ENCODE measurements around the gene METTL16.
"Not testable (repeated sequence)": the region's sequence is repeated elsewhere in the genome, so short reads cannot be mapped to it uniquely, and the experiment has no call there.

The METTL16 gene

DNA sequence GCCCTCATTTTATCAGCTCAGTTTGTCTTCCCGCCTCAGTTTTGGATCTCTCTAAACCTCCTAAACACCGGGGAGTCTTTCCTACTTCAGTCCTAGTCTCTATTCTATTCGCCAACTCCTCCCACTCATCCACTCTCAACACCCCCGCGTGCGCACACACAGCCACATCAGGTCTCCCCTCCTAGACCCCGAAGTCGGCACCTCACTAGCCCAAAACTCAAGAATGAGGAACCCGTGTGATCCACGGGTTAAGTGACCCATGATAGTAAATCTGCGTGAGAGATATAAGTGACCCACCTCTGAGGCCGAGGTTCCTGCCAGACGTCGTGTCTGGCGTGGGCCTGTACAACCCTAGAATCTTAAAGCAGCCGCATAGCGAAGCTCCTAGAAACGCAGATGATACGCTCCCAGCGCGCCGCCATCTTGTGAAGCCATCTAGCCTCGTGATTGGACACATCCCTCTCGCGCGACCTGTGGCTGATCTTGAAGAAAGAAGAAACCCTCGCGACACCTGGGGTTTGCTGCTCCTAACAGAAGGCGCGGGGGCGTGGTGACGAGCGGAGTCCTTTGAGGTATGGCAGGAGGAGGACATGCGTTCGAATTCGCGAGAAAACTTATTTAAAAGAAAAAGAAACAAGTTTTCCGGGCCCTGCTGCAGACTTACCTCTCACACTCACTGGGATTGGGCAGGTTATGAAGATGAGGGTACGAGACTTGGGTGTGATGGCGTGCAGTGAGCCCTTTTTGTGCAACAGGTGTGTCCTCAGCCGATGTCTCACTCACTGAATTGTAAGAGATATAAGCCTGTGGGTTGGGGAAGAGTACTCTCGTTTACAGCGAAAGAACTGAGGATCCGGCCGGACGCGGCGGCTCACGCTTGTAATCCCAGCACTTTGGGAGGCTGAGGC, at the start of gene METTL16:
METTL16 (minus strand) TSS at position 427 of the 908 bp plus-strand sequence. CDS start 9,557 bp downstream, outside the sequence.
- peak within 1 kb of the TSS; percentile 90 for H3K27ac ChIP-seq
- DNase-seq (ENCODE audit: low read depth, low spot score), result peak; percentile 96

GRCh38 chr17:2560658-2561057, 49.0 kb upstream of the METTL16 start:
- peak overlapping the region; percentile 39 for H3K27ac ChIP-seq
- no peak for DNase-seq (ENCODE audit: low read depth, low spot score)

DNA sequence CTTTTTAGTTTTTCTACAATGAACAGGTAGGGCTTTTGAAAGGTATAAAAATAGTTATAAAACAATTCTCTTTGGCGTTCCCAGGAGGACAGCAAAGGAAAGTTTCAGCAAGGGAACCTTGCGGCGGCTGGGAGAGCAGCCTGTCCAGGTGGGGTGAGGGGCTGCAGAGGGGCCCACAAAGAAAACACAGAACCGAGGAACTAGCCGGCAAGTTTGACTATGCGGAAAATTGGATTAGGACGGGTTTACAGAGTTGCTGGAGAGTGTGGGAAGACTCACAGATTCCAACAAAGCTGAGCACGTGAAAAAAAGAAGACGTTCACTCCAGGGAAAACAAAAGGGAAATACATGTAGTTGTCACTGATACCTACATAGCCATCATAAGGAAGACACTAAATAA, 40.2 kb upstream of the METTL16 start:
- no peak overlapping the region for H3K27ac ChIP-seq
- no peak for DNase-seq (ENCODE audit: low read depth, low spot score)

DNA sequence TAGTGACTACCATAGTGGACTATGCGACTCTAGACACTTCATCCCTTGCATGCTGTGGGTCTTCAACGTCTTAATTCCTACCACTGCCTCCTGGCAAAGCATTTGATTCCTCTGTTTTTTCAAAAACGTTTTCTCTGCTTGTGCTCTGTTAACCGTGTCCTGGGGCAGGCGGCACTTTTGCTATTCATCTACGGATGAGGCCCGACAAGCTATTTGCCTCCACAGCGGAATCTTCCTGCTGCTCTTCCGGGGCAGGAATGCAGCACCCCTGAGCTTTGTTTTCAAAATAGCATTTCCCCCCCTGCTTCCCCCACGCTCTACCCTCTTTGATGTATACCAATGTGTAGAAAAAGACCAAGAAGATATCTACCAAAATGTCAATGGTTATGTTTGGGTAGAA, 39.8 kb upstream of the METTL16 start:
- no peak overlapping the region for H3K27ac ChIP-seq
- DNase-seq (ENCODE audit: low read depth, low spot score), result no peak

GRCh38 chr17:2549392-2550211, 37.9 kb upstream of the METTL16 start:
- peak overlapping the region; percentile 68 for H3K27ac ChIP-seq
- DNase-seq (ENCODE audit: low read depth, low spot score), result no peak

DNA sequence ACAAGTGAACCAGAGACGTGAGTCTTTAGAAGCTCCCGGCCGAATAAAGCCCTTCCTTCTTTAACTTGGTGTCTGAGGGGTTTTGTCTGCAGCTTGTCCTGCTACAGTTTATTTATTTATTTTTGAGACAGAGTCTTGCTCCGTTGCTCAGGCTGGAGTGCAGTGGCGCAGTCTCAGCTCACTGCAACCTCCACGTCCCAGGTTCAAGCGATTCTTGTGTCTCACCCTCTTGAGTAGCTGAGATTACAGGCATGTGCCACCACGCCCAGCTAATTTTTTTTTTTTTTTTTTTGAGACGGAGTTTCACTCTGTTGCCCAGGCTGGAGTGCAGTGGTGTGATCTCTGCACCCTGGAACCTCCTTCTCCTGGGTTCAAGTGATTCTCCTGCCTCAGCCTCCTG, 36.3 kb upstream of the METTL16 start:
- peak overlapping the region; percentile 68 for H3K27ac ChIP-seq
- not testable (repeated sequence) for DNase-seq (ENCODE audit: low read depth, low spot score)

DNA sequence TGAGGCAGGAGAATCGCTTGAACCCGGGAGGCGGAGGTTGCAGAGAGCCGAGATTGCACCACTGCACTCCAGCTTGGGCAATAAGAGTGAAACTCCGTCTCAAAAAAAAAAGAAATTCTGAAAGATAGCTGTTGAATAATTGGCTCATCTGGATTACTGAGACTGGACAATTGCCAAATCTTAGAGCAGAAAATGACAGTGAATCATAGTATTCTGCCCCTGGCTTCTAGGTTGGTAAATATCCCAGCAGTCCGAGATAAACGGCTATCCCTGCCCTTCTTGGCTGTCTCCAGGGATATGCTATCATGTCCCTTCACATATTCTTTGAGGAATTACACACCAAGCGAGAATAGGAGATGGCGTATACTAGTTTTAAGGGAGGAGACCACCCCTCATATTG, 35.5 kb upstream of the METTL16 start:
- H3K27ac ChIP-seq, result peak overlapping the region; percentile 68
- DNase-seq (ENCODE audit: low read depth, low spot score), result no peak

DNA sequence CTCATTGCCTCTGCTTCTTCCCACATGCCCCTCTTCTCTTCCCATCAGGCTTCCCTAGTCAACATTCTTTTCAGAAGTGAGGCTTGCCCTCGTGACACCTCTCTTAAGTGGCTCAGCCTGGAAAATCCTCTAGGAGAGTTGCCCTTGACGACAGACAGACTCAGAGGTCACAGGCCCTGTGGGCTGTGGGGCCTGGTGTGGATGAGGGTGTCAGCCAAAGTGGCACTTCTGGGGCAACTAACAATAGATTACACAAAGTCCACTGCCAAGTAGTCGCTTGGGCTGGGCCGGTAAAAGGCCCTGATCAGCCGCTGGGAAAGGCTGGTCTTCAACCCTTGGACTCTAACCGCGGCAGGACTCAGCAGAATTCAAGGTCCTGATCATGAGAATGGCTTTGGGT, 33.7 kb upstream of the METTL16 start:
- DNase-seq (ENCODE audit: low read depth, low spot score), result no peak

GRCh38 chr17:2542456-2542855, 30.8 kb upstream of the METTL16 start:
- H3K27ac ChIP-seq, result no peak overlapping the region
- no peak for DNase-seq (ENCODE audit: low read depth, low spot score)

More for the DNA sequence above, 33.7 kb upstream of the METTL16 start:
- H3K27ac ChIP-seq, result no peak overlapping the region

GRCh38 chr17:2542056-2542455, 30.4 kb upstream of the METTL16 start:
- no peak for DNase-seq (ENCODE audit: low read depth, low spot score)
- H3K27ac ChIP-seq, result no peak overlapping the region

DNA sequence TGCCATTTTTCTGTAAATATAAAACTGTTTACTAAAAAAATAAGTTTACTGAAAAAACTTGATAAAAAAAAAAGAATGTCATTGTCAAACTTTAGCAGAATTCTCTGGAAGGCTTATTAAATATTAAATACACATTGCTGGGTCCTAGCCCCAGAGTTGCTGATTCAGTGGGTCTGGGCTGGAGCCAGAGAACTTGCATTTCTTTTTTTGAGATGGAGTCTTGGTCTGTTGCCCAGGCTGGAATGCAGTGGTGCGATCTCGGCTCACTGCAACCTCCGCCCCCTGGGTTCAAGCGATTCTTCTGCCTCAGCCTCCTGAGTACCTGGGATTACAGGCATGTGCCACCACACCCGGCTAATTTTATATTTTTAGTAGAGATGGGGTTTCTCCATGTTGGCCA, 25.9 kb upstream of the METTL16 start:
- H3K27ac ChIP-seq, result peak overlapping the region; percentile 50

DNA sequence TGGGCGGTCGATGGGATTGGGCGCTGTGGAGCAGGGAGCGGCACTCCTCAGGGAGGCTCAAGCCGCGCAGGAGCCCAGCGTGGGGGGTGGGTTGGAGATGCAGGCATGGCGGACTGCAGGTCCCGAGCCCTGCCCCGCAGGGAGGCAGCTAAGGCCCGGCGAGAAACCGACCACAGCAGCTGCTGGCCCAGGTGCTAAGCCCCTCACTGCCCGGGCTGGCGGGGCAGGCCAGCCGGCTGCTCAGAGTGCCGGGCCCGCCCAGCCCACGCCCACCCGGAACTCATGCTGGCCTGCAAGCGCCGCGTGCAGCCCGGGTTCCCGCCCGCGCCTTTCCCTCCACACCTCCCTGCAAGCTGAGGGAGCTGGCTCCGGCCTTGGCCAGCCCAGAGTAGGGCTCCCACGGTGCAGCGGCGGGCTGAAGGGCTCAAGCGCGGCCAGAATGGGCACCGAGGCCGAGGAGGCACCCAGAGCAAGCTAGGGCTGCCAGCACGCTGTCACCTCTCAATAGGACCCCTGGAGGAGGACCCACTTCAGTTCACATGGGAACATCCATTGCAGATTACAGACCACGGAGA, 20.5 kb upstream of the METTL16 start:
- no peak for DNase-seq (ENCODE audit: low read depth, low spot score)
- no peak overlapping the region for H3K27ac ChIP-seq

More for the DNA sequence above, 25.9 kb upstream of the METTL16 start:
- DNase-seq (ENCODE audit: low read depth, low spot score), result not testable (repeated sequence)

DNA sequence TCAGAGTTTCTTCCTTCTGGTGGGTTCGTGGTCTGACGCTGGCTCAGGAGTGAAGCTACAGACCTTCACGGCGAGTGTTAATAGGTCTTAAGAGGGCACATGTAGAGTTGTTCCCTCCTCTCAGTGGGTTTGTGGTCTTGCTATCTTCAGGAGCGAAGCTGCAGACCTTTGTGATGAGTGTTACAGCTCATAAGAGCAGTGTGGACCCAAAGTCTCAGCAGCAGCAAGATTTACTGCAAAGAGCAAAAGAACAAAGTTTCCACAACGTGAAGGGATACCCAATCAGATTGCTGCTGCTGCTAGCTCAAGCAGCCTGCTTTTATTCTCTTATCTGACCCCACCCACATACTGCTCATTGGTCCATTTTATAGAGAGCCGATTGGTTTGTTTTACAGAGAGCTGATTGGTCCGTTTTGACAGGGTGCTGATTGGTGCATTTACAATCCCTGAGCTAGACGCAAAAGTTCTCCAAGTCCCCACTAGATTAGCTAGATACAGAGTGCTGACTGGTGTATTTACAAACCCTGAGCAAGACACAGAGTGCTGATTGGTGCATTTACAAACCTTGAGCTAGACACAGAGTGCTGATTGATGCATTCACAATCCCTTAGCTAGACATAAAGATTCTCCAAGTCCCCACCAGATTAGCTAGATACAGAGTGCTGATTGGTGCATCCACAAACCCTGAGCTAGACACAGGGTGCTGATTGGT, 19.7 kb upstream of the METTL16 start:
- not testable (repeated sequence) for DNase-seq (ENCODE audit: low read depth, low spot score); H3K27ac ChIP-seq

- not testable (repeated sequence) for H3K27ac ChIP-seq; DNase-seq (ENCODE audit: low read depth, low spot score)
These were observed 10.2 kb upstream of the METTL16 start for GRCh38 chr17:2521775-2522410.

DNA sequence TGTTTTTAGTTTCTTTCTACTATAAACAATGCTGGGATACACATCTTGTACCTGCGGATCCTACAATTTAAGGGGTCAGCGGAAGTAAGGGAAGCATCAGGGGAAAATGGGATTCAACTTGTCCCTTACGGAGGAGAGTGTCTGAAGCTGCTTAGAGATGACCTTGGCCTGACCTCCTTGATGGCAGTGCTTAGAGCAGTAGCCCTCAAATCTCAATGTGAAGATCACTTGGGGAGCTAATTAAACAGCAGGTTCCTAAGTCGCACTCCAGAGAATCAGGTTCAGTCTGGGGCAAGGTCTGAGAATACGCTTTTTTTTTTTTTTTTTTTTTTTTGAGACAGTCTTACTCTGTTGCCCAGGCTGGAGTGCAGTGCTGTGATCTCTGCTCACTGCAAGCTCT, 9.6 kb upstream of the METTL16 start:
- H3K27ac ChIP-seq, result no peak overlapping the region
- DNase-seq (ENCODE audit: low read depth, low spot score), result no peak

DNA sequence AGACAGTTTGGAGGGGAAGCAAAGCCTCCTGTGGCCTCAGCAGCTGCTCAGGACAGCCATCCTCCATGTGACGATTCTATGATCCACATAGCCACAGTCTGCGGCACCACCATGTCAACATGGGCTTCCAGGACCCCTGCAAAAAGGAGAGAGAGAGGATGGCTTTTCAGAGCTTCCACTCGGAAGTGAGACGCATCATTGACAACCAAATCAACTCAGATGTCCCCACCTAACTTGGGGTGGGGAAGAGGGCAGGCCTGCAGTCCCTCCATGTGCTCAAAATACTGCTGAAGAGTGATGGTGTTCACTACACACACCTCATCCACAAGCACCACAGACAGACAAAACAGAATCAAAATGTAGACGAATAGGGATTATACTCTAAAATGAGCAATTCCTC, 5.9 kb upstream of the METTL16 start:
- DNase-seq (ENCODE audit: low read depth, low spot score), result no peak
- H3K27ac ChIP-seq, result no peak overlapping the region

DNA sequence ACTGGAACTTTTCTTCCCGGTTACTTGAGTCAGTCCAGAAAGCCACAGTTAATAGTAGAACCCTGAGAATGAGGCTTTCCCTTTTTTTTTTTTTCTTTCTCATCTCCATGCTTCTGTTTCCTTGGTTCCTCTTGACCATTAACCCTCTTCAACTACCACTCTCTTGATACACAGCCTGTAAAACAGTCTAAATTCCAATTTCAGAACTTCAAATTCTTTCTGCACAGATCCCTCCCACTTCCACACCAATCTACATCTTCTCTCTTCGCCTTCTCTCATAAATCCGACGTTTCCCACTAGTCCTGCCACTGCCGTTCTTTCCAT, 588 bp downstream of the METTL16 start:
- DNase-seq (ENCODE audit: low read depth, low spot score), result no peak
- peak overlapping the region; percentile 90 for H3K27ac ChIP-seq

GRCh38 chr17:2510559-2510958, 1.1 kb downstream of the METTL16 start:
- DNase-seq (ENCODE audit: low read depth, low spot score), result no peak
- H3K27ac ChIP-seq, result peak overlapping the region; percentile 90

DNA sequence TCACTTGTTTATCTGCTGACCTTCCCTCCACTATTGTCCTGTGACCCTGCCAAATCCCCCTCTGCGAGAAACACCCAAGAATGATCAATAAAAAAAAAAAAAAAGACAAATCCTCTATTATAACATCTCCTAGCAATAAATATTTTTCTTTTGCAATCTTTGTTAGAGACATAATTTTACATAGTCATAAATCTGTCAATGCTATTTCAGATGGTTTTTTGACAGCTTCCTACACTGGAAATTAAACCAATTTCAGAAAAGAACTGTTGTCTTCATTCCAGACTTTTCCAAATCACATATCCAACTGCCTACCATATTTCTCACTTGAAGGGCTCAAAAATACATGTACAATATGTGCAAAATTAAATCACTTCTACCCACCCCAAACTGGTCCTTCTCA, 3.7 kb downstream of the METTL16 start:
- no peak for DNase-seq (ENCODE audit: low read depth, low spot score)
- no peak overlapping the region for H3K27ac ChIP-seq

DNA sequence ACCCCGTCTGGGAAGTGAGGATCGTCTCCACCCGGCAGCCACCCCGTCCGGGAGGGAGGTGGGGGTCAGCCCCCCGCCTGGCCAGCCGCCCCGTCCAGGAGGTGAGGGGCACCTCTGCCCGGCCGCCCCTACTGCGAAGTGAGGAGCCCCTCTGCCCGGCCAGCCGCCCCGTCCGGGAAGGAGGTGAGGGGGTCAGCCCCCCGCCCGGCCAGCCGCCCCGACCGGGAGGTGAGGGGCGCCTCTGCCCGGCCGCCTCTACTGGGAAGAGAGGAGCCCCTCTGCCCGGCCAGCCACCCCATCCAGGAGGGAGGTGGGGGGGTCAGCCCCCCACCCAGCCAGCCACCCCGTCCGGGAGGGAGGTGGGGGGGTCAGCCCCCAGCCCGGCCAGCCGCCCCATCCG, 4.7 kb downstream of the METTL16 start:
- H3K27ac ChIP-seq; DNase-seq (ENCODE audit: low read depth, low spot score): not testable (repeated sequence)
